Measurements from ENCODE around the gene BSPRY.
A peak's percentile ranks its signal among the peaks of the same experiment; 100 is the strongest.

Gene BSPRY

DNA sequence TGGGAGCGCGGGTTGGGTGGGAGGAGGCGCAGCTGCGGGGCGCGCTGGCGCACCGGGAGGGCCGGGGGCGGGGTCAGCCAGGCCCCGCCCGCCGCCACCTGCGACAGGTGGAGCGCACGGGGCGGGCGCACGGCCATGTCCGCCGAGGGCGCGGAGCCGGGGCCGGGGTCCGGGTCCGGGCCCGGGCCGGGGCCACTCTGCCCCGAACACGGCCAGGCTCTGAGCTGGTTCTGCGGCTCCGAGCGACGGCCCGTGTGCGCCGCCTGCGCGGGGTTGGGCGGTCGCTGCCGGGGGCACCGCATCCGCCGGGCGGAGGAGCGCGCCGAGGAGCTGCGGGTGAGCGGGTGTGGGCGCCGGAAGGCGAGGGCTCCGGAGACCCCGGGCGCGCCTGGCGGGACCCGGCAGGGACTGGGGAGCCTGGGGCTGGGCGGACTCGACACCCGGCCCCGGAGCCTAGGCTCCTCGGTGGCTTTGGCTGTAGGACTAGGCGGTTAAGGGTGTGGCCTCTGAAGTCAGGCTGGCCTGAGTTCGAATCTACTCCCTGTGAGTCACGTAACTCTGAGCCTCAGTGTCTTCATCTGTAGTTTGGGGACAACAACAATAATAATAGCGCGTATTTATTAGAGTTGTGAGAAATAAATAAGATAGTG is at the start of gene BSPRY:
BSPRY (plus strand) TSS at position 97 of the 650 bp plus-strand sequence; CDS start at position 136, 39 bp downstream.
- peak; percentile 32 for DNase-seq

DNA sequence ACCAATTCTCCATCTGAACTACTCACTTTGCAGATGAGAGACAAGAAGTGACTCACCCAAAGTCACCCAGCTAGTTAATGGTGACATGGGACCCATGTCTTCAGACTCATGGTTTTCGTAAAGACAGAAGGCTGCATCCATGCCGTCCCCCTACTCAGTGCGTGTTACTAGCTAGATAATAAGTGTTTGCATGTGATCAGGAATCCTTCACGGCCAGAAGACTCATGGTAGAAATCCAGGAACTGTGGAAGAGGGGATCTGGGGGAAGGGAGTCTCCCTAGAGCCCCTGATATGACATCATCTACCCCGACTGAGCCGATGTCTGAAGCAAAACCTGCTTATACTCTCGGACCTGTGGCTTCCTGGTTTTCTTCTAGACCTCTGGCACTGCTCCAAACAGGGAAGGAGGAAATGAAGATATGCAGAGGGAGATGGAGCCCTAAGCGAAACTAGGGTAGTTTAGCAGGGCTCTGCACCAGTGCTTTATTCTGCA is 49.5 kb upstream of the BSPRY start:
- peak; percentile 63 for DNase-seq

DNA sequence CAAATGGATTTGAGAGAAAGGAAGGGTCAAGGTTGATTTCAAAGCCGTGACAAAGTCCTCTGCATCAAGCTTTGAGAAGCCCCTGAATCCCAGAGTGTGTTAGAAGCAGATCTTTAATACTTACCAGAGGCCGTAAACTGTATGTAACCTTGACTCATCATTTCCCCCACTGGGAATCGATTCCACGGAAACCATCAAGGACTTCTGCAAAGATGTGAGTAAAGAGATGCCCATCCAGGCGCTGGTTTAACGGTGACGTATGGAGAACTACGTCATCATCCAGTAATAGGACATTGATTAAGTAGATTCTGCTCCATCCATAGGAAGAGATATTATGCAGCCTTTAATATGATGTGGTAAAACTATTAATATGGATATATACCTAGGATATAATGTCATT is 47.8 kb upstream of the BSPRY start:
- no peak for DNase-seq

- DNase-seq = no peak
Observed at GRCh38 chr9:113302792-113303418, 46.4 kb upstream of the BSPRY start, which contains the start of gene RNF183. Gene RNF183 (minus strand): TSS chr9:113303376. CDS start chr9:113298184, 5,192 bp downstream.

DNA sequence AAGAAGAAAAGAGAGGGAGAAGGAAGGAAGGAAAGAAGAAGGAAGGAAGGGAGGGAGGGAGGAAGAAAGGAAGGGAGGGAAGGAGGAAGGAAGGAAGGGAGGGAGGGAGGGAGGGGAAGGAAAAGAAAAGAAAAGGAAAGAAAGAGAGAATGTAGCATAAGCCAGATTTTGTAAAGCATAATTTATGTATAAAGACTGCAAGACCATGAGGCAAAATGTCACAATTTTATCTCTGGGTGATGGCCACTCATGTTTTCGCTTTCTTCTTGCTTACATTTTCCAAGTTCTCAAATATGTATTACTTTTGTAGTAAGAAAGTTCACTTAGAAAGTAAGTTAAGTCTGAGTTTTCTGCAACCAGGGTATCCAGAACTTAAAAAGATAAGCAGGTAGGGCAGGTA is 42.8 kb upstream of the BSPRY start:
- DNase-seq = no peak

GRCh38 chr9:113307396-113307975 is 41.9 kb upstream of the BSPRY start:
- no peak for DNase-seq

DNA sequence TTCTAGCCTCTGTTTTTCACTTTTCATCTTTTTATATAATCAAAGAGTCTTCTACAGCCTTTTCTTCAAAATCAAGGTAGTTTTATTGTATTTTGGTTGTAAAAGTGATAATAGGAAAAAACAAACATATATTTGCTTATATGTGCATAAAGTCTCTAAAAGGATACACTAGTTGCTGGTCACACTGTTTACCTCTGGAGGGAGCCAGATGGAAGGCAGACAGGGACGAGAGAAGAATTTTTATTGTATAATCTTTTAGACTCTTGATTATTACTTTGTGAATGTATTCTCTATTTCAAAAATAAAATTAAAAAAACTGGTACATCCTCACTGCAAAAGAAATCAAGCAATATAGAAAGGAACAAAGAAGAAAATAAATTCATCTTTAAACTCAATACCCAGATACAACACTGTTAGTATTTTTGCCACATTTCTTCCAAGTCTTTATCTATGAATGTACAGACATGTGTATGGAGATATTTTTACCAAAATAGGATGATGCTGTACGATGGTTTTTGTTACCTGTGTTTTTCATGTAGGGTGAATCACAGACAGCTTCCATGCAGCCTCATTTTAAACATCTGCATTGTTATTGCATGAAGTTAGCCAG is 40.0 kb upstream of the BSPRY start:
- DNase-seq = peak; percentile 10

GRCh38 chr9:113310538-113310937 is 38.8 kb upstream of the BSPRY start:
- no peak for DNase-seq

GRCh38 chr9:113311961-113312360 is 37.4 kb upstream of the BSPRY start:
- DNase-seq = no peak

- no peak for DNase-seq
Observed at GRCh38 chr9:113313261-113313660, 36.1 kb upstream of the BSPRY start.

GRCh38 chr9:113315231-113315630 is 34.1 kb upstream of the BSPRY start:
- no peak for DNase-seq

- no peak for DNase-seq
Observed at GRCh38 chr9:113316030-113316429, 33.3 kb upstream of the BSPRY start.

DNA sequence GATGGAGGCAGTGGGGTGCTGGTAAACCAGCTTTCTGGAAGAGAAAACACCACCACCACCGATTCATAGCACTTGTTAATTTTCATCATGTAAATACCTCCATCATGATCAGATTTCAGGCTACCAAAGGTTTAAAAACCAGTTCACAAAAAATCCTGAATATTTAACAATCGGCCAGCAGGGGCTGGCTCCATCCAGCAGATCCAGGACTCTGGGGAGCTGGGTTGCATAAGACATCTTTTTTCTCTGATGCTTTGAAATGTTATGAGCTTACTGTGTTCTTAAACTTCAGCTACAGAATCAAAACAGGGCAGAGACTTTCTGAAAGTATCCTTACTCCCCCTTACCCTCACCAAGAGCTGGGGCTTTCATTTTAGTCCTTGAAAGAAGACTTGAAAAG is 31.6 kb upstream of the BSPRY start:
- no peak for DNase-seq

DNA sequence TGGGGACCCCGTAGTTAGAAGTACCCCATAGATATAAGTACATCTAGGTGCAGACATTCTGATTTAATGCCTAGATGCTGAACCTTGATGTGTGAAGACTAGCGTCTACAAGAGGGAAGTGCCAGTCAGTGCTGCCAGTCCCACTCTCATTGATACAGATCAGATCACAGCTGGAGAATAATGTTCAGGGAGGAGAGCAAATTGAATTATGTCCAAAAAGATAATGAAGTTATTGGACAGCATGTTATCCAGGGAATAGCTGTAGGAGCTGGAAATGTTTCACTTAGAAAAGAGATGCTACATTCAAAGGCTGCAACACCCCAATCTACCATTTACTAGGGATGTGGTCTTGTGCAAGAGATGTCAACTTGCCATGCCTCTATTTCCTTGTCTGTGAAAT is 30.3 kb upstream of the BSPRY start:
- no peak for DNase-seq

- no peak for DNase-seq
Observed at GRCh38 chr9:113320051-113320450, 29.3 kb upstream of the BSPRY start.

DNA sequence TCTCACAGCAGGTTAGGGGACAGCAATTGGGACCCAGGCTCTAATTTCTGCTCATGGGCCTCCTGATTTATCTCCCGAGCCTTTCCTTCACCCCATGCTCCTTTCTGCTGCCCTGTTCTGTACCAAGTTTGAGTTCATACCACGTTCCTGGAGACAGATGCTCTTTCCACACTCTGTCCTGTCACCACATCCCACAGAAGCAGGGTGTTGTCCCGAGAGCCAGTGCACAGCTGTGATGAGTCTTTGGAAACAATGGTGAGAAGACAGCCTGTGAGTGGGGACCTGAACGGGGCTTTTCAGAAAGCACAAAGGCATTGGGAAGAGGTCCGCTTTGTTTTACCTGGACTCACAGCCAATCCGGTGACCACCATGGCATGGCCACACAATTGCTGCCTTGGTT is 26.7 kb upstream of the BSPRY start:
- no peak for DNase-seq

GRCh38 chr9:113326230-113326629 is 23.1 kb upstream of the BSPRY start:
- no peak for DNase-seq

DNA sequence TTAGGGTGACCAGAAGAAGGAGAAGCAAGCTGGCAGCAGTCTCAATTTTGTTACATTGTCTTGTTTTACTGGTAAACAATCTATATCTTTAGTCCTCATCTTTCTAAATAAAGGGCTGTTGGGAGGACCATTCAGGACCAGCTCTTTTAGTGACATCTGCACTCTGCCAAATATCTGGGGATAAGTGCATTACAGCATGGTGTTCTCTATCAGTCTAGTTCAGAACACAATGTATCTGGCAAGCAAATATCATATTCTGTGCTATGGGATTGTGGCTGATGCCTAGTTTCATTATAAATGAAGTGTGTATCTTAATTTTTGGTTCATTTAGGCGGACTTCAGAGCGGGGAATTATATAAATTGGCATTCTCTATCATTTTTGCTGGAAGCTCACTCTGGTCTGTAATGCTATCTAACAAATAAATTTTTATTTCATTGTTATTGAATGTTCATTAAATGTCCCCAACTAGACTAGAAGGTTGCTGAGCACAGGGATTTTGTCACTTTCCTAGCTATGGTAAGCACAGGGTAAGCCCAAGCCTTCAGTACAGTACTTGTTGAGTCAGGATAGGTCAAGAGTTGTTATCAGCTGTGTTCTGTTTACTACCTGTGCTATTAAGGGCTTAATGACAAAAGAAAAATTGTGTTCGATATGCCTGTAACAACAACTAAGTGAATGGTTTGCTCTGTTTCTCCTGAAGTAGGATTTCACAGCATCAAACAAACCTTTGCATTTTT is 21.1 kb upstream of the BSPRY start:
- no peak for DNase-seq

DNA sequence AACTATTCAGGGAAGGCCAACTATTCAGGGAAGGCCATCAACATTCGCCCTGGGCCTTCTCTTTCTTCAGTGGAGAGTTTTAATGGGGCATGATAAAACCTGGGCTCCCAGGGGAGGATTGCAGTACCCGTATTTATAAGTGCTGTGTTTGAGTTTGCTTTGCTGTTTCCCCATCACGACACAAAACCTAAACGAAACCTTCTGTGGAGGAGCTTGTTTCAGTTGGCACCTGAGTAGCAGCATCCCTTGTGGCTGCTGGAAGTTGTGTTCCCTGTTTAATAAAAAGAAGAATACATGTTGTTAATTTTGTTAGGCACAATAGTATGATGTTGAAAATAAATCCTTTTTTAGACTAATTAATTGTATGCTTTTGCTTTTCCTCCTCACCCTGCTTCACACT is 17.6 kb upstream of the BSPRY start:
- DNase-seq = no peak

GRCh38 chr9:113337714-113338113 is 11.6 kb upstream of the BSPRY start:
- DNase-seq = no peak

DNA sequence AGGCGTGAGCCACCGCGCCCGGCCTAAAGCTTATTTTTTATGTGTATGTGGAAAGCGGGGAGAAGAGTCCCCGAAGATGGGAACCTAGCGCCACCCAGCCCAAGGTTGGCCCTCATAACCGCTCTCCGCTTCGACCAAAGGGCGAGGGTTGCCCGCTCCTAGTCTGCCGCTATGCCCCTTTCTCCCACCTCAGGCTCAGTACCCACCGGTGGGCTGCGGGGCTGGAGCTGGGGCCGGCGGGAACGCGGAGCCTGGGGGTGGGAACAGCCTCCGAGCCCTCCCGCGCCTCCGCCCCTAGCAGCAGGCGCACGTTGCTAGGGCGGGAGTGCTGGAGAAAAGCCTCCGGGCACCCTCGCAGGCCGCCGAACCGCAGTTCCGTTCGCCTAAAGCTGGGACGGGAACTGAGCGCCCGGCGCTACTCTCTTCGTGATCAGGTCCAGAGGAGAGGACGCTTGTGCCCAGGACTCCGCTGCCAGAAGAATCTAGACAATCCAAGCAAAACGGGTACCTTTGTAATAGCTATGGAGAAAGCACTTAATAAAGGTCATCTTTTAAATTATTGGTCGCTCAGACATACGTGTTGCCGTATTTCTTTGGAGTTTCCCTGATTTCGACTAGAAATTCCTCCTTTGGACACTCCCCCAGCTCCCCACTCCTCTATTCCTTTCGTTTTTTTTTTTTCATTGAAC is 9.2 kb upstream of the BSPRY start, which contains the start of gene WDR31:
WDR31 (minus strand) TSS at position 265 of the 689 bp plus-strand sequence. CDS start 8,253 bp downstream, outside the sequence.
- DNase-seq = peak; percentile 81

GRCh38 chr9:113341712-113342410 is 7.5 kb upstream of the BSPRY start:
- no peak for DNase-seq
